Measurements from ENCODE around the gene BRINP2. TPM values are rescaled to one million over a fixed set of nuclear protein-coding genes. Genes with fewer than 3 reads are reported as not detected.

The BRINP2 gene
- total RNA-seq, 4 donors from 2014 or later, result 0.16 to 2.4 (median 0.40) TPM

DNA sequence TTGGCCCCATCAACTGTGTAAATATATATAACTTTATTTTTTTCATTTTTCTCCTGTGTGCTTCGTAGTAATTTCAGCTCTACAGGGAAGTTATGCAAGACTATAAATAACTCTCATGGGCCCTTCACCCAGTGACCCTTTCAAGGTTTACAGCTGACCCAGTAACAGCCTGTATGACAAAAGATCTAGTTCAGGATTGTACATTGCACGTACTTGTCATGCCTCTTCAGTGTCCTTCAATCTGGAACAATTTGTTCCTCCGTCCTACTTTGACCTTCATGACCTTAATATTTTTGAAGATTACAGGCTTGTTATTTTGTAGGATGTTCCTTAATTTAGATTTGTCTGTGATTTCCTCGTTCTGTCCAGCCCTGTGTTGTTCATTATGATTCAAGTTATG is 40.5 kb downstream of the BRINP2 start:
- TF ChIP-seq, protein P1, sequence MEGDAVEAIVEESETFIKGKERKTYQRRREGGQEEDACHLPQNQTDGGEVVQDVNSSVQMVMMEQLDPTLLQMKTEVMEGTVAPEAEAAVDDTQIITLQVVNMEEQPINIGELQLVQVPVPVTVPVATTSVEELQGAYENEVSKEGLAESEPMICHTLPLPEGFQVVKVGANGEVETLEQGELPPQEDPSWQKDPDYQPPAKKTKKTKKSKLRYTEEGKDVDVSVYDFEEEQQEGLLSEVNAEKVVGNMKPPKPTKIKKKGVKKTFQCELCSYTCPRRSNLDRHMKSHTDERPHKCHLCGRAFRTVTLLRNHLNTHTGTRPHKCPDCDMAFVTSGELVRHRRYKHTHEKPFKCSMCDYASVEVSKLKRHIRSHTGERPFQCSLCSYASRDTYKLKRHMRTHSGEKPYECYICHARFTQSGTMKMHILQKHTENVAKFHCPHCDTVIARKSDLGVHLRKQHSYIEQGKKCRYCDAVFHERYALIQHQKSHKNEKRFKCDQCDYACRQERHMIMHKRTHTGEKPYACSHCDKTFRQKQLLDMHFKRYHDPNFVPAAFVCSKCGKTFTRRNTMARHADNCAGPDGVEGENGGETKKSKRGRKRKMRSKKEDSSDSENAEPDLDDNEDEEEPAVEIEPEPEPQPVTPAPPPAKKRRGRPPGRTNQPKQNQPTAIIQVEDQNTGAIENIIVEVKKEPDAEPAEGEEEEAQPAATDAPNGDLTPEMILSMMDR (IDR thresholded peaks at IDR 0.05), result no peak
- DNase-seq (ENCODE audit: low spot score), result no peak
- no peak for ATAC-seq (ENCODE audit: low FRiP score)

DNA sequence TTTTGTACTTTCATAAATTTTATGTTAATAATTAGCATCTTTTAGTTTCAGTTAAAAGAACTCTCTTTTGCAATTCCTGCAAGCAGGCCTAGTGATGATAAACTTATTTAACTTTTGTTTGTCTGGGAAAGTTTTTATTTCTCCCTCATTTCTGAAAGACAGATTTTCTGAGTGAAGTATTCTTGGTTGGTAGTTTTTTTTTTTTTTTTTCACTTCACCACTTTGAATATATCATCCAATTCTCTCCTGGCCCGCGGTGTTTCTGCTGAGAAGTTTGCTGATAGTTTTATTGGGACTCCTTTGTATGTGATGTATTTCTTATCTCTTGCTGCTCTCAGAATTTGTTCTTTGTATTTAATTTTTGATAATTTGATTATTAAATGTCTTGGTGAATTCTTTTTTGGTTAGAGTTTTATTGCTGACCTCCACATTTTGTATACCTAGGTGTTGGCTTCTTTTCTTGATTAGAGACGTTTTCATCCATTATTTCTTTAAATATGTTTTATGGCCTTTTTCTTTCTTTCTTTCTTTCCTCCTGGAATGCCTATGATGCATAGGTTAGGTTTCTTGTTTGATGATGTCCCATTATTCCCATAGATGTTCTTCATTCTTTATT is 45.9 kb downstream of the BRINP2 start:
- no peak for DNase-seq (ENCODE audit: low spot score)
- no peak for ATAC-seq (ENCODE audit: low FRiP score)
- TF ChIP-seq, protein P1 (IDR thresholded peaks at IDR 0.05), result no peak

DNA sequence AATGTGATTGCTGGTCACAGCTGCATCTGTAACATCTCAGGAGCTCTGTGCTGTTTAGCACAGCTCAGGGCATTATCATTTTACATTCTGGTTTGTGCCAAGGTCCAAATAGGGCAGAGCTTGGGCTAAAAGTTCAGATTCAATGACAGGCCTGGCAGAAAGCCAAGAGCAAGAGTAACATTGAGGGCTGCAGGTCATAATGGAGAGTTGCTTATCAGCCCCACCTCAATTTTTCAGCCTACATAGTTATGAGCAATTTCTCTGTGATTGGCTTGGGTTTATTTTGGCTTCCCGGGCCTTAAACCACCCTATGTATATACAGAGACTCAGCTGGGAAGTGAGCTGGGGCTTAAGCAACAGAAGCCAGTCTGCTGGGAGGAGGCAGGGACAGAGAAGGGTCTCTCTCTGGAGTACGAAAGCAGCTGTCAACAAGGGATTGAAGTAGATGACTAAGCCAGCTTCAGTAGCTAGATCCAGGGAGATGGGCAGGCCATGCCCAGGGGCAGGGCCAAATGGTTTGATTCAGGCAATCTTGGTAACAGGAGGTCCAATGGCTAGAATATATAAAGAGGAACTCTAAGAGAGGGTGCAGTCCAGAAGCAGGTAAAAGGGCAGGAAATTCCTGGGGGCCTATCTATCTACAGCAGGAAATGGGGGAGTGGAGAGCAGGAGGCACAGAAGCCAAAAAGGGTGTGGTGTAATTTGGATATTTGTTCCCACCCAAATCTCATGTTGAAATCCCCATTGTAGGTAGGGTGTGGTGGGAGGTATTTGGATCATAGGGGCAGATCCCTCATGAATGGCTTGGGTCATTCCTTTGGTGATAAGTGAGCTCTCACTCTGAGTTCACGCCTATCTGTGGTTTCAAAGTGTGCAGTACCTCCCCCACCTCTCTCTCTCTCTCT is 49.0 kb downstream of the BRINP2 start:
- TF ChIP-seq, protein P1 (IDR thresholded peaks at IDR 0.05), result no peak
- ATAC-seq (ENCODE audit: low FRiP score), result peak; percentile 37
- DNase-seq (ENCODE audit: low spot score), result no peak

DNA sequence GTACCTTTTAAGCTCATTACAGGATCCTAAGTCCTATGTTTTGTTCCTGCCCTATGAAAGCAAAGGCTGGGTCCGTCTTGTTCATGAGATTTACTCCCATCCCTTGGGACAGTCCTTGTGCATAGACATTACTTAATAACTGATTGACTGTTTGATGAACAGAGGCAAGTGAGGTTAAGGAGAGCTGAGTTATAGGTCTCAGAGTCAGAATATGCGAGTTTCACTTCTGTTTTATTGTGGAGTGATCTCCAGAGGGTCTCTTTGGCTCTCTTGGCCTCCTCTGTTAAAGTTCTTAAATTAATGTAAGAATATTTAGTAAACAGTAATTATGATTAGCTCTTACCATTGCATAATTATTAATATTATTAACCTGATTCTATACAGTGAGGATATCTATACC is 52.6 kb downstream of the BRINP2 start:
- DNase-seq (ENCODE audit: low spot score), result no peak
- TF ChIP-seq, protein P1 (IDR thresholded peaks at IDR 0.05), result no peak
- ATAC-seq (ENCODE audit: low FRiP score), result no peak

DNA sequence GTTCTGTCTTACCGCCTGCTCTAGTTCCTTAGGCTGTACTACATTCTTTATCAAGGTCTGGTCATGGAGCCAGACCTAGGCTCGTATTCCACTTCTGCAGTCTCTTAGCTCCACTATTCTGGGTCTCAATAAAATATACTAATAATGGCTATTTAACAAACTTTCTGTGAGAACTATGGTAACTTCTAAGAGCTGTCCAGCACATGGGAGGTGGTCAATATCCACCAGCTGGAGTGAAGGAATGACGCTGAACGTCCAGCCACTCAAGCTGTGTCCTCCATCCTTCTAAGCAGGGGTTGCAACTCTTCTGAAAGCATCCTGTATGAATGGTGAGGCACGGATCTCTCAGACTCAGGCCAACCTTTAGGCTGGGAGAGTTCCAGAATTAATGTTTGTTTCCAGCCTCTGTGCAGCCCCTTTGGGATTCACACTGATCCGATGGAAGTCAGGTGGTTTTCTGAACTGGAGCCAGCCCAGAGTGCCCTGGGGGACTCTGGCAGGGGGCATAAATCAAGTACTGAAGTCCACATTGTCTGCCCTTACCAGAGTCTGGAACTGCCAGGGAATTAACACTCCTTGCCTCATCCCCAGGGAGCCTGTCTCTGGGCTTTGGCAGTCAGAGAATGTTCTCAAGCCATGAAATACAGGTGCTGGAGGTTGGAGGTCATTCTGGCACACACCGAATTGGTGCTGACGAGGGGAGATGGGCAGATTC is 57.4 kb downstream of the BRINP2 start:
- TF ChIP-seq, protein P1 (IDR thresholded peaks at IDR 0.05), result no peak
- no peak for DNase-seq (ENCODE audit: low spot score)
- ATAC-seq (ENCODE audit: low FRiP score), result no peak

DNA sequence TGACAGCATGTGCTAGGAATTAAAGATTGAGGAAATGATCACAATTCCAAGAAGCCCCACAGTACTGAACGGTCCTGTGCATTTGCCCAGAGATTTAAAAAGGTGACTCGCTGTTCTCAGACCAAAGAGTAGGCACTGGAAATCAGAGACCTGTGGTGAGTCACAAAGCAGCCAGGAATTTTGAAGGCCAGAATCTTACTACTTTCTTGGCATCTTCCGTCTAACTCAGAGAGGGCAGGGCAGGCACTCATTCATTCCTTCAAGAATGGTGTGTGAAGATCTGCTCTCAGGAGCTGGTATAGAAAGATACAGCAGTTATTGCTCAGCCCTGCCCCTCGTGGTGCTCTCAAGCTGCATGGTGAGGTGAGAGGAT is 57.9 kb downstream of the BRINP2 start:
- ATAC-seq (ENCODE audit: low FRiP score), result peak; percentile 74
- TF ChIP-seq, protein P1 (IDR thresholded peaks at IDR 0.05), result no peak
- no peak for DNase-seq (ENCODE audit: low spot score)

All from omental fat pad (tissue), 4 donors.